OCI-LY7 (cell line): ENCODE results near the gene CTDNEP1. TPM values are rescaled to one million over a fixed set of nuclear protein-coding genes. Genes with fewer than 3 reads are reported as not detected.

Source experiments
- BruUV-seq: library from RNA; stranded (reverse); fragments of 400-500 nt; replicated peaks from 2 replicates; lab custom pipeline; 2021; lab: Mats Ljungman, UMichigan
- CTCF ChIA-PET: fragments of 300-600 bp; sonication (Branson Sonifier 250); formaldehyde crosslinking; loops from one replicate; lab custom pipeline; 2022; ENCODE audit warnings: antibody characterized with exemption; ENCODE audit not compliant: unreplicated experiment; lab: Charles Lee
- POLR2A ChIA-PET: fragments of 300-600 bp; sonication (Branson Sonifier 250); formaldehyde crosslinking; loops from one replicate; lab custom pipeline; 2022; ENCODE audit warnings: antibody characterized with exemption; lab: Charles Lee
- DNase-seq: peaks from one replicate; pipeline ENCODE4 v3.0.0-alpha.2; 2015; ENCODE audit warnings: low spot score
- H2AFZ ChIP-seq: fragments of 200-600 bp; sonication (generic), shearing (Covaris generic); 2 replicates; pipeline ENCODE4 v1.6.1; 2014; ENCODE audit warnings: mild to moderate bottlenecking, antibody characterized with exemption, low read length, moderate library complexity
- H3K27ac ChIP-seq: fragments of 200-600 bp; sonication (generic); 2 replicates; pipeline ENCODE4 v1.5.1; 2014; ENCODE audit warnings: mixed run types, low read depth, mild to moderate bottlenecking, moderate library complexity, low read length, inconsistent platforms; ENCODE audit not compliant: poor library complexity, severe bottlenecking
- H3K36me3 ChIP-seq: fragments of 200-600 bp; sonication (generic); 2 replicates; pipeline ENCODE4 v1.6.1; 2014; ENCODE audit warnings: mild to moderate bottlenecking, antibody characterized with exemption, low read length, moderate library complexity, mixed read lengths; ENCODE audit not compliant: insufficient read depth
- H3K4me1 ChIP-seq: fragments of 200-600 bp; sonication (generic); 2 replicates; pipeline ENCODE4 v1.5.1; 2014; ENCODE audit warnings: mild to moderate bottlenecking, low read length; ENCODE audit not compliant: insufficient read depth, poor library complexity, severe bottlenecking
- H3K4me2 ChIP-seq: fragments of 200-600 bp; sonication (generic); 2 replicates; pipeline ENCODE4 v1.6.1; 2014; ENCODE audit warnings: mild to moderate bottlenecking, low read length
- H3K4me3 ChIP-seq: fragments of 200-600 bp; sonication (generic); 2 replicates; pipeline ENCODE4 v1.5.1; 2014; ENCODE audit warnings: mild to moderate bottlenecking, low read depth, low read length; ENCODE audit not compliant: poor library complexity, severe bottlenecking
- H3K79me2 ChIP-seq: fragments of 200-600 bp; sonication (generic); 2 replicates; pipeline ENCODE4 v1.6.1; 2016; ENCODE audit warnings: low read depth, mild to moderate bottlenecking, low read length, moderate library complexity, mixed read lengths; ENCODE audit not compliant: insufficient read depth
- H3K9me2 ChIP-seq: fragments of 200-600 bp; sonication (generic); 2 replicates; pipeline ENCODE4 v1.6.1; 2016; ENCODE audit warnings: mild to moderate bottlenecking, low read length, mixed read lengths; ENCODE audit not compliant: insufficient read depth
- H3K9me3 ChIP-seq: fragments of 200-600 bp; sonication (generic); 2 replicates; pipeline ENCODE4 v1.6.1; 2014; ENCODE audit warnings: mild to moderate bottlenecking, mixed run types, low read length, mixed read lengths
- H4K20me1 ChIP-seq: fragments of 200-600 bp; sonication (generic); 2 replicates; pipeline ENCODE4 v1.6.1; 2014; ENCODE audit warnings: mild to moderate bottlenecking, antibody characterized with exemption, low read length, moderate library complexity, mixed read lengths; ENCODE audit not compliant: insufficient read depth
- CTCF ChIP-seq: fragments of 200-600 bp; sonication (generic); conservative IDR thresholded peaks from 2 replicates; pipeline ENCODE4 v1.5.1; 2014; ENCODE audit warnings: mild to moderate bottlenecking, antibody characterized with exemption, low read length, moderate library complexity, mixed read lengths
- EZH2phosphoT487 ChIP-seq: fragments of 200-600 bp; sonication (generic); IDR thresholded peaks from 2 replicates; pipeline ENCODE4 v1.6.1; 2018; ENCODE audit warnings: low read depth, borderline replicate concordance, mild to moderate bottlenecking, mixed run types, antibody characterized with exemption, low read length, moderate library complexity, mixed read lengths
- intact Hi-C: fragments of 100-400 bp; cut with micrococcal nuclease; formaldehyde crosslinking; loops from one replicate; pipeline ENCODE4 v1.10.0; 2022; ENCODE audit not compliant: unreplicated experiment
- total RNA-seq, 2 experiments: library from RNA; depleted of rRNA in 1 of 2; stranded (reverse); fragments of >200 nt in 1 of 2; shearing (Covaris generic) in 1 of 2; gene quantifications; 2 replicates each; pipeline ENCODE4 v1.2.3, GENCODE V29; 2014 to 2022

The CTDNEP1 gene
- total RNA-seq, 2 experiments from 2014 or later: 52.1 to 173 TPM

- no peaks in the 10 kb centered on the region for H3K9me2 ChIP-seq
- intact Hi-C loops: no loop called here
- peaks cover 18% of the 10 kb centered on the region for H3K36me3 ChIP-seq
- no peaks in the 10 kb centered on the region for H3K79me2 ChIP-seq
- H2AFZ ChIP-seq: peak within 1 kb of the TSS; percentile 62
- TF ChIP-seq EZH2phosphoT487: no peak
- POLR2A ChIA-PET: interaction anchor here (0.6 kb wide), 1 partner anchor 273 kb away, joined by 3 read pairs; no protein-coding TSS in a partner anchor
- H4K20me1 ChIP-seq: no peaks in the 10 kb centered on the region
- no TSS peak for BruUV-seq
- no peaks in the 10 kb centered on the region for H3K9me3 ChIP-seq
- H3K4me3 ChIP-seq: peak within 1 kb of the TSS; percentile 44
- no peak within 1 kb of the TSS for H3K27ac ChIP-seq
- CTCF ChIA-PET: no interaction called here
- no peak for DNase-seq
- peaks cover 17% of the 10 kb centered on the region for H3K4me1 ChIP-seq
- H3K4me2 ChIP-seq: peak within 1 kb of the TSS; percentile 65
These were observed 10.8 kb upstream of the CTDNEP1 start, which contains the start of gene CLDN7 for GRCh38 chr17:7262192-7262934. Gene CLDN7, minus strand, starts transcription at chr17:7262478. Its CDS starts 435 bp downstream, at chr17:7262043.

- DNase-seq: no peak
- Histone ChIP-seq H3K9me2 (no peaks in the 10 kb centered on the region), H3K4me3 (no peak overlapping the region), H3K4me1 (peaks cover 17% of the 10 kb centered on the region), H3K36me3 (peaks cover 24% of the 10 kb centered on the region), H3K27ac (no peak overlapping the region), H2AFZ (no peak overlapping the region), H3K79me2 (no peaks in the 10 kb centered on the region), H3K9me3 (no peaks in the 10 kb centered on the region), H3K4me2 (no peak overlapping the region; the same call in 1 of the 2 replicates), H4K20me1 (no peaks in the 10 kb centered on the region)
- BruUV-seq: no TSS peak
- CTCF ChIA-PET: no interaction called here
- no peak for TF ChIP-seq CTCF
- TF ChIP-seq EZH2phosphoT487: no peak
- POLR2A ChIA-PET: interaction anchor here (0.6 kb wide), 1 partner anchor 274 kb away, joined by 3 read pairs; no protein-coding TSS in a partner anchor
- intact Hi-C loops: no loop called here
These were observed 10.1 kb upstream of the CTDNEP1 start for GRCh38 chr17:7261379-7262191.

DNA sequence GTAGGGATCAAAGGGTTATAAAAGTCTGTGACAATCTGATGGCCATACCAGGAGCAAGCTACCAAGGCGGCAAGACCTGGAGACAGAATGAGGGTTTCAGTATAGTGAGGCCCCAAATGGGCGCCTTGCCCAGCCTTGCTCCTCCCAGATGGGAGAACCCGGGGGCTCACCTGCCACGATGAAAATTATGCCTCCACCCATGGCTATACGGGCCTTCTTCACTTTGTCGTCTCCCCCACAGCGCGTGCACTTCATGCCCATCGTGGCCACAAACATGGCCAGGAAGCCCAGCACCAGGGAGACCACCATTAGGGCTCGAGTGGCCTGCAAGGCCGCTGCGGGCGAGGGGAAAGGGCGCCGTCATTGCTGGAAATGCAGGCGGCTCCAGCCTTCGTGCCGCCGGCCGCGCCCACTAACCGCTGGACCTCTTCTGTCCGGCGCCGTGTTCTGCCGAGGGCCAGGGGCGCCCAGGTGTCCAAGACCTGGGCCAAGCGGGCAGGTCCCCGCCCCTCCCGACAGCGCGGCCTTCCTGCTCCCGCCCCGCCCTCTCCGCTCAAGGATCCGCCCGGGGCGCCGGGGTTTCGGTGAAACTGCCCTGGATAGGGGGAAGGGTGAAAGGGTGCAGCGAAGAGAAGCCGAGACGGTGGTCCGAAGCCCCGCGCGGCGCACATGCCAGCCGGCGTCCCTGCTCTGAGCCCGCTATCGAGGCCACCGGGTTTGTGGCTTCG is 9.3 kb upstream of the CTDNEP1 start:
- Histone ChIP-seq H3K79me2 (no peaks in the 10 kb centered on the region), H3K36me3 (peaks cover 32% of the 10 kb centered on the region), H3K4me2 (no peak overlapping the region; the same call in 1 of the 2 replicates), H2AFZ (no peak overlapping the region), H4K20me1 (no peaks in the 10 kb centered on the region), H3K9me3 (no peaks in the 10 kb centered on the region), H3K4me3 (no peak overlapping the region), H3K4me1 (peaks cover 17% of the 10 kb centered on the region), H3K9me2 (no peaks in the 10 kb centered on the region), H3K27ac (no peak overlapping the region)
- intact Hi-C loops: no loop called here
- no TSS peak for BruUV-seq
- CTCF ChIA-PET: no interaction called here
- no peak for DNase-seq
- POLR2A ChIA-PET: no interaction called here
- TF ChIP-seq CTCF (no peak), EZH2phosphoT487 (no peak)
